Activated CD4-positive, CD25-positive, alpha-beta regulatory T cell treated with anti-CD3 and anti-CD28 coated beads, Interleukin-2, amount 50 U/mL, for 24 hours (primary cell): ENCODE measurements around the gene BACE2.
"Not testable (repeated sequence)": the region's sequence is repeated elsewhere in the genome, so short reads cannot be mapped to it uniquely, and the experiment has no call there.

Experiments
- ATAC-seq, 2 donors: fragments of 150-1000 bp; cut with Tn5 transposase; one replicate each; pipeline ENCODE4 v1.10.0; 2021; ENCODE audit warnings: mild to moderate bottlenecking in 1 of 2, moderate library complexity in 1 of 2

BACE2 gene

GRCh38 chr21:41216486-41216885, 48.5 kb downstream of the BACE2 start:
- no peak for ATAC-seq

DNA sequence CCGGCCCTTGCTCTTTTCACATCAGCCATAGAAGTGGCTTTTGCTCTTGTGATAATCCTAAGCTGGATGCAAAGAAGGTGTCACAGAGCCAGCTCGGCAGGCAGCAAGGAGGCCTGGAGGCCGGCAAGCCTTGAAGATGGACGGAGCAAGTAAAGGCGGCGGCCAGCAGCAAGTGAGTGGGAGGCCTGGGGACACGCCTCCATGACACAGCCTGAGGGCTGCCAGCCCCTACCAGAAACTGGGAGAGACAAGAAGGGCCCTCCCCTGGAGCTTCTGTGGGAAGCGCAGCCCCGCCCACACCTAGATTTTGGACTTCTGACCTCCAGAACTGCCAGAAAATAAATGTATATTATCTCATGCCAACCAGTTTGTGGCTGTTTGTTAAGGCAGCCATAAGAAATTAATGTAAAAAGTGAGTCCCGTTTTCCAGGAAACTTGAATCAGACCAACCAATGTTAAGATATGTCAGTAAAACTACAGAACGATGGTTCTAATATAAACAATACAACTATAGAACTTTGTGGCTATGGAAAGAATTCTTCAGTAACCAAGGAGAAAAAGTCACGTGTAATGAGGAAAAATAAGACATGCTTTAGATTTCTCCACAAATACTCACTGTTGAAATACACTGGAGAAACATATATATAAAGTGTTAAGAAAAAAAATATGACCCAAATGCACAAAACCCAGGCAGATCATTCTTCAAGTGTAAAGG, 49.9 kb downstream of the BACE2 start:
- ATAC-seq, result no peak

DNA sequence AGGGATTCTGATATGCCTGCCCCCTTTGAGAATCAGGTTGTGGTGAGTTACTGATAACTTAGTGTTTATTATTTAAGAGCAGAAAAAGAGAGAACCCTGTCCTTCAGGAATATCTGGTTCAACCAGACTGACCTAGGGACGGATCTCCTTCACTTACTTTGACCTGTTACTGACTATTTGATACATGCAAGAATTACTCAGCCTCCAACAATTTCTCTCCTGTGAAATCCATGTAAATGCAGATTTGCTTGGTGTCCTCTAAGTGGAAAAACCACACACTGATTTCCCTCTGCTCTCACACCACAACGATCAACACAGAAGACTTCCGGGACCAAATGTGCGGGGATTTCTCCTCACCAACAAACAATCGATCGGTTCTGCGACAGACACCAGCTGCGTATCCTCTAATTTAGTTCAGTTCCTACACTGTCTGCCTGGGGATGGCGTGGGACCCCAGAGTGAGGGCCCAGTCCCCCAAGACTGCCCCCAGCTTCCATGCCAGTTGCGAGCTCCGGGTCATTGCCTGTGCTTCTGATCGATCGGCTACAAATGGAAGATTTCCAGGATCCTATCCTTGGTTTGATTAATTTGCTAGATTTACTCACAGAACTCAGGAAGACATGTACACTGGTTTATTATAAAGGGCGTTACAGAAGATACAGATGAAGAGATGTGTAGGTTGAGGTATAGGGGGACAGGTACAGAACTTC, 51.7 kb downstream of the BACE2 start:
- ATAC-seq, result no peak

- no peak for ATAC-seq
Measured at GRCh38 chr21:41220208-41220733, 52.3 kb downstream of the BACE2 start.

DNA sequence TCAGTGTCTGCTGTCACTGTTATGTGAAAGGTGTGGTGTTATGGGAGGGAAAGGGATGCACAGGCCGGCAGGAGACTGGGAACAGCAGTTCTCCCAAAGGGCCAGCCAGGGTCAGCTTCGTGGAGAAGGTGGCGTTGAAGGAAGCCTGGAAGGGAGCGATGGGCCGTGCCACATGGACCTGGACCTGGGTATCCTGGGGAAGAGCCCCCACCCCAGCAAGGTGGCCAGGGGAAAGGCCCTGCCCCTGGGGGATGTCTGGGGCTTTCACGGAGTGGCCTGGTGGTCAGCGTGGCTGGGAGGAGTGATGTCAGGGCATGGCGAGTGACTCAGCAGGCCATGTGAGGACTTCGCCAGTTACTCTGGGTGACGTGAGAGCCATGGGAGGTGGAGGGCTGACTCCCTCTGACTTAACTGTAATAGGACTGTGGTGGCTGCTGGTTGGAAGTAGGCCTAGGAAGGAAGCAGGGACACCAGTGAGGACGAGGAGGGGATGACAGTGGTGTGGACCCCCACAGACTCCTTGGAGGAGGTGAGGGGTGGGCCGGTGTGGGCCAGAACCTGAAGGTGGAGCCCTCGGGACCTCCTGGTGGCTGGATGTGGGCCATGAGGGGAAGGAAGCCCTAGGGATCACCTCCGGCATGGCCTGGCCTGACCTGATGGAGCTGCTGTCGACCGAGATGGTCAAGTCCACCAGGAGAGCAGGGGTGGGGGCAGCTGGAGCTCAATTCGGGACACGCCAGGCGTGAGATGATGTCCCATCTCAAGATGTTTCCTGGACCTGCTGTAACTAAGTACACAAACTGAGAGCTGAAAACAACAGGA, 54.5 kb downstream of the BACE2 start:
- no peak for ATAC-seq

DNA sequence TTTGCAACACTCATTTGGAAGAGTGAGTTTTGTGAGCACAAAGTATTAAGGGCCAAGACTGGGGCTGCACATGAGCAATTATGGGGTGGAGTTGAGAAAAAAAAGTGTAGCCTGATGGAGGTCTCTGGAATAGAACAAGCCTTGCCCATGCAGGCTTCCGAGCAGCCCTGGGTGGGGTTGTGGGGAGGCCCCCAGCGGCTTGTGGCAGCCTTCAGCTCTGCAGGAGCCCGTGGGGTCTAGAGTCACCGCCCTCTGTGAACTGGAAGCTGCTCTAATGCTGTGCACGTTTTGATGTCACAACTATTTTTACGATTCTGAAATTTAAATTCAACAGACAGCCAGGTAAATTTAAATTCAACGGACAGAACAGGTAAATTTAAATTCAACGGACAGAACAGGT, 58.9 kb downstream of the BACE2 start:
- ATAC-seq, result no peak

GRCh38 chr21:41227357-41228005, 59.5 kb downstream of the BACE2 start:
- ATAC-seq, result no peak

DNA sequence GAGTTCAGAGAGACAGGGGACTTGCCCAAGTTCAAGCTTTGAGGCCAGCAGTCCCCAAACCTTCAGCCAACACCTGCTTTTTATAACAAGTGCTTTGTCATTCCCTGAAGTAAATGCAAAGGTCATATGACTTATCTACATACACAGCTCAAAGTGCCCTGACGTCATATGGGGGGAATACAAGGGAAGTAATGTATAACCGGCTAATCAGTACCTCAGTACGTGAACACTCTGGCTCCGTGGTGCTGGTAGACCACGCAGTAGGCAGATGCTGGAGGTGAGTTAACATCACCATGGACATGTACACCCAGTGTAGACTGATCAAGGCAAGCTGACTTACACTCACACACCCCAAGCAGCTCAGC, 60.0 kb downstream of the BACE2 start:
- ATAC-seq, result no peak

GRCh38 chr21:41228492-41228891, 60.5 kb downstream of the BACE2 start:
- ATAC-seq, result no peak

DNA sequence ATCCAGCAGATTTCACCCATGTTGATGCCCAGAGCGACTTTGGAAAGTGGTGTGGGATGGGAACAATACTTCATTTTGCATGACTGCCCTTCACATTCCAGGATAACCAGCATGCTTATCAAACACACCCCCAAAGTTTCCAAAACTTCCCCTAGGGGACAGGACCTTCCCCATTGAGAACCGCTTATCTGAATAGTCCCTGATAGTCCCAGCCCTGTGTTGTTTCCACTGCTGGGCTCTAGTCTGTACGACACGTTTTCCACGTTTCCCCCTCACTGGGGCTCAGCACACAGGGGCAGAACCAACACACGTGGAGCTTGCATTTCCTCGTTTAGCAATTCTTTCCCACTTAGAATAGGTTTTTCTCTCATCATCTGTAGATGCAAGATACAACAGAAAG, 61.0 kb downstream of the BACE2 start:
- no peak for ATAC-seq

DNA sequence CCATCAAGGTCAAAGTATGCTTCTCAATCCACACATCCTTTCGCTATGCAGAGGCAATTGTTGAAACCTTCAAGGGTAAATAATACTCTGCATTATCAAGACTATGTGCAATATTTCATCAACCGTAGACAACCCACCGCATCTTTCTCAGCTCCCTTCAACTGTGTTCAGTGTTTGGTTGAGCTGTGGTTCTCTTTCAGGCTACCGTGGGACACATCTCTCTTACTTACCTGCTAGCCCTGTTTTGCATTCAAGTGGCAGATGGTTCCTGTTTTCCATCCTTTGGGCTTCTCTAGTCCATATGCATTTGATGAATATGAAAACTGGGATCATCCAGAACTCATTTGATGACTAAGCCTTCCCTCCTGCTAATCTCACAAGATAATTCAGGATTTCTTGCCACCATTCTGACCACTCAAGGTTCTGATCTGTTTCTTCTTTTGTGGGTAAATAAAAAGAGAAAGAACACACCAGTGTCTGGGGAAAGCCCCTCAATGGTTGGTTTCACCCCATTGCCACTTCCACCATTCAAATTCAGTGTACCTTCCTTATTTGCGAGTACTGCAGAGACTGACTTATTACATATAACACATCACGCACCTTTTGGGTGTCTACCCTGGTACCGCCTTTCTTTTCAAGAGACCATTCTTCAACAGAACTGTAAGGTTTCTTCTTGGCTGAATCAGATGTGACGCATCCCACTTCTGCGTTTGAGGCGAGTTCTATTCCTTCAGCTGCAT, 61.7 kb downstream of the BACE2 start:
- ATAC-seq, result no peak

GRCh38 chr21:41230497-41230896, 62.5 kb downstream of the BACE2 start:
- ATAC-seq, result no peak

GRCh38 chr21:41231060-41231459, 63.1 kb downstream of the BACE2 start:
- no peak for ATAC-seq

DNA sequence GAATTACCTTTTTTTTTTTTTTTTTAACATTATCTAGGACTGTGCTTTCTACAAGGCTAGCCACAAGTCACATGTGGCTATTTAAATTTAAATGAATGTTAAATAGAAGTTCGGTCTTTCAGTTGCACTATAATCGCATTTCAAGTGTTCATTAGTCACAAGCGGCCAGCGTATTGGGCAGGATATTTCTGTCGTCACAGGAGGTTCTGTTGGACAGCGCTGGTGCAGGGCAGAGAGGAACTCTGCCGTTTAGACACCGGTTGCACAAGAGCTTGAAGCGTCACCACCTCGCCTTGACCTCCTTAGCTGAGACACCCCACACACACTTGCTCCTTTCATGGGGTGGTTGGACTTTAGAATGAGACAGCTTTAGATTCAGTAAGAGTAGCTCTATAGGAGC, 64.1 kb downstream of the BACE2 start:
- ATAC-seq, result peak in 1 of 2 donors; percentile 20

DNA sequence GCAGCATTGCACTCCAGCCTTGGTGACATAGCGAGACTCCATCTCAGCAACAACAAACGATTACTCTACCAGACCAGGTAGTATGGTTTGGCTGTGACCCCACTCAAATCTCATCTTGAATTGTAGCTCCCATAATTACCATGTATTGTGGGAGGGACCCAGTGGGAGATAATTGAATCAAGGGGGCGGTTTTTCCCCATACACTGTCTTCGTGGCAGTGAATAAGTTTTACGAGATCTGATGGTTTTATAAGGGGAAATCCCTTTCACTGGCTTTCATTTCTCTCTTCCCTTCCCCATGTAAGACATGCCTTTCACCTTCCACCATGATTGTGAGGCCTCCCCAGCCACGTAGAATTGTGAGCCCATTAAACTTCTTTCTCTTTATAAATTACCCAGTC, 66.0 kb downstream of the BACE2 start:
- ATAC-seq, result no peak

DNA sequence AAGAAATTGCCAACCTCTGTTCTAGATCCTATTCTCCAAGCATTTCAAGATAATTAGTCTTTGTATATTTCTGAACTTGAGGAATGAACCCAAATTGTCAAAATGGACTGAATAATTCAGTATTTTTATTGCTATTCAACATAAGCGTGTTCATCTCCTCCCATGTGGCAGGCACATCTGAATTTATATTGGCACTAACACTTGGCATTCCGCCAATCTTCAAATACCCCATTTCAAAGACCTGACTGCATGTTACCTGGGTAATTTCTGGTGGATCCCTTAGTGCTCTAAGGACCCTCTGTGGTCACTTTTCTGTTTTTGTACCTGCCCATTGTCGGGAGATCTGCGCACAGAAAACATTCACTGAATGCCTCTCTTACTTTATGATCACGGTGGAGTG, 66.6 kb downstream of the BACE2 start:
- ATAC-seq, result no peak

- no peak for ATAC-seq
Measured at GRCh38 chr21:41235201-41235600, 67.2 kb downstream of the BACE2 start.

GRCh38 chr21:41236352-41236973, 68.5 kb downstream of the BACE2 start:
- no peak for ATAC-seq

- ATAC-seq, result not testable (repeated sequence)
Measured at GRCh38 chr21:41238081-41238796, 70.3 kb downstream of the BACE2 start.

GRCh38 chr21:41240040-41240439, 72.1 kb downstream of the BACE2 start:
- no peak for ATAC-seq

DNA sequence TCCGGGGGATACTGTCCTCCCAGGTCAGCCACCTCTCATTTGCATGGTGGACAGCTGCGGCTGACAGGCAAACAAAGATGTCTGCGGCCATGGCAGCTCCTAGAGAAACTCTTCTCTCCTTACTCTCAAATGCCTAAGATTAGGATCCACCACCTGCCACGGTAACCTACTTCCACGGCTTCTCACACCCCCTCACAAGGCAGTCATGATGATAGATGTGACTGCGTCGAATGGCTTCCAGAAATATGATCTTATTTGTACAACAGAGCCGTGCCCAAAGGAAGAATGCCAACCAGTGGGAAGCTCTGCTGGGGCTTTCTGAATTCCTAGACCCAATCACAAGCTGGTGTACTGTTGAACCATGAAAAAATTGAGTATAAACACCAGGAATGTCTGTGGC, 73.4 kb downstream of the BACE2 start:
- ATAC-seq, result no peak
